HL-60 (cell line): ENCODE results near the gene VASN.

ENCODE experiments used
- DNase-seq, 2 experiments: peaks; one replicate each; pipeline ENCODE4 v3.0.0-alpha.2; 2010 to 2020; ENCODE audit warnings: low read depth in 1 of 2, low spot score in 1 of 2
- H3K27ac ChIP-seq: fragments of 250-450 bp; sonication (Bioruptor Pico); replicated peaks from 2 replicates; pipeline ENCODE4 v1.5.1; 2020; ENCODE audit warnings: mild to moderate bottlenecking, moderate library complexity
- H3K27me3 ChIP-seq: fragments of 250-450 bp; sonication (Bioruptor Pico); 2 replicates; pipeline ENCODE4 v1.5.1; 2021; ENCODE audit warnings: mild to moderate bottlenecking, moderate library complexity; ENCODE audit not compliant: insufficient read depth, poor library complexity, severe bottlenecking
- H3K4me3 ChIP-seq: replicated peaks from 2 replicates; pipeline ENCODE4 v1.5.1; 2011; ENCODE audit warnings: mild to moderate bottlenecking, control low read depth, low read length; ENCODE audit not compliant: insufficient read depth
- GABPA ChIP-seq: IDR thresholded peaks from 2 replicates; pipeline ENCODE4 v1.6.1; 2012; ENCODE audit warnings: low read depth
- POLR2AphosphoS5 ChIP-seq: IDR thresholded peaks from 2 replicates; pipeline ENCODE4 v1.6.1; 2012; ENCODE audit warnings: low read depth
- SPI1 ChIP-seq: IDR thresholded peaks from 2 replicates; pipeline ENCODE4 v1.6.1; 2012; ENCODE audit warnings: low read depth, mild to moderate bottlenecking, borderline replicate concordance
- TF ChIP-seq, protein P1 (sequence below): IDR thresholded peaks from one replicate; pipeline ENCODE4 v1.5.1; 2011; ENCODE audit warnings: low read length, control low read depth, inconsistent platforms; ENCODE audit not compliant: insufficient read depth
- TF ChIP-seq, protein P2 (sequence below): IDR thresholded peaks from 2 replicates; pipeline ENCODE4 v1.6.1; 2012; ENCODE audit warnings: low read depth; ENCODE audit not compliant: insufficient replicate concordance

VASN gene

GRCh38 chr16:4416200-4417032 is 44.8 kb downstream of the VASN start, which contains the start of gene CORO7:
CORO7 (minus strand) TSS chr16:4416596; CDS start chr16:4416518, 78 bp downstream.
- TF ChIP-seq SPI1 (no peak), POLR2AphosphoS5 (peak; percentile 36; the same call in 1 of the 2 replicates), GABPA (no peak)
- TF ChIP-seq, protein P1, sequence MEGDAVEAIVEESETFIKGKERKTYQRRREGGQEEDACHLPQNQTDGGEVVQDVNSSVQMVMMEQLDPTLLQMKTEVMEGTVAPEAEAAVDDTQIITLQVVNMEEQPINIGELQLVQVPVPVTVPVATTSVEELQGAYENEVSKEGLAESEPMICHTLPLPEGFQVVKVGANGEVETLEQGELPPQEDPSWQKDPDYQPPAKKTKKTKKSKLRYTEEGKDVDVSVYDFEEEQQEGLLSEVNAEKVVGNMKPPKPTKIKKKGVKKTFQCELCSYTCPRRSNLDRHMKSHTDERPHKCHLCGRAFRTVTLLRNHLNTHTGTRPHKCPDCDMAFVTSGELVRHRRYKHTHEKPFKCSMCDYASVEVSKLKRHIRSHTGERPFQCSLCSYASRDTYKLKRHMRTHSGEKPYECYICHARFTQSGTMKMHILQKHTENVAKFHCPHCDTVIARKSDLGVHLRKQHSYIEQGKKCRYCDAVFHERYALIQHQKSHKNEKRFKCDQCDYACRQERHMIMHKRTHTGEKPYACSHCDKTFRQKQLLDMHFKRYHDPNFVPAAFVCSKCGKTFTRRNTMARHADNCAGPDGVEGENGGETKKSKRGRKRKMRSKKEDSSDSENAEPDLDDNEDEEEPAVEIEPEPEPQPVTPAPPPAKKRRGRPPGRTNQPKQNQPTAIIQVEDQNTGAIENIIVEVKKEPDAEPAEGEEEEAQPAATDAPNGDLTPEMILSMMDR, result no peak
- TF ChIP-seq, protein P2, sequence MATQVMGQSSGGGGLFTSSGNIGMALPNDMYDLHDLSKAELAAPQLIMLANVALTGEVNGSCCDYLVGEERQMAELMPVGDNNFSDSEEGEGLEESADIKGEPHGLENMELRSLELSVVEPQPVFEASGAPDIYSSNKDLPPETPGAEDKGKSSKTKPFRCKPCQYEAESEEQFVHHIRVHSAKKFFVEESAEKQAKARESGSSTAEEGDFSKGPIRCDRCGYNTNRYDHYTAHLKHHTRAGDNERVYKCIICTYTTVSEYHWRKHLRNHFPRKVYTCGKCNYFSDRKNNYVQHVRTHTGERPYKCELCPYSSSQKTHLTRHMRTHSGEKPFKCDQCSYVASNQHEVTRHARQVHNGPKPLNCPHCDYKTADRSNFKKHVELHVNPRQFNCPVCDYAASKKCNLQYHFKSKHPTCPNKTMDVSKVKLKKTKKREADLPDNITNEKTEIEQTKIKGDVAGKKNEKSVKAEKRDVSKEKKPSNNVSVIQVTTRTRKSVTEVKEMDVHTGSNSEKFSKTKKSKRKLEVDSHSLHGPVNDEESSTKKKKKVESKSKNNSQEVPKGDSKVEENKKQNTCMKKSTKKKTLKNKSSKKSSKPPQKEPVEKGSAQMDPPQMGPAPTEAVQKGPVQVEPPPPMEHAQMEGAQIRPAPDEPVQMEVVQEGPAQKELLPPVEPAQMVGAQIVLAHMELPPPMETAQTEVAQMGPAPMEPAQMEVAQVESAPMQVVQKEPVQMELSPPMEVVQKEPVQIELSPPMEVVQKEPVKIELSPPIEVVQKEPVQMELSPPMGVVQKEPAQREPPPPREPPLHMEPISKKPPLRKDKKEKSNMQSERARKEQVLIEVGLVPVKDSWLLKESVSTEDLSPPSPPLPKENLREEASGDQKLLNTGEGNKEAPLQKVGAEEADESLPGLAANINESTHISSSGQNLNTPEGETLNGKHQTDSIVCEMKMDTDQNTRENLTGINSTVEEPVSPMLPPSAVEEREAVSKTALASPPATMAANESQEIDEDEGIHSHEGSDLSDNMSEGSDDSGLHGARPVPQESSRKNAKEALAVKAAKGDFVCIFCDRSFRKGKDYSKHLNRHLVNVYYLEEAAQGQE, result no peak
- Histone ChIP-seq H3K27me3 (no peaks in the 10 kb centered on the region), H3K4me3 (peak within 1 kb of the TSS; percentile 83), H3K27ac (peak within 1 kb of the TSS; percentile 83)
- DNase-seq, result peak; percentile 90 to 97

DNA sequence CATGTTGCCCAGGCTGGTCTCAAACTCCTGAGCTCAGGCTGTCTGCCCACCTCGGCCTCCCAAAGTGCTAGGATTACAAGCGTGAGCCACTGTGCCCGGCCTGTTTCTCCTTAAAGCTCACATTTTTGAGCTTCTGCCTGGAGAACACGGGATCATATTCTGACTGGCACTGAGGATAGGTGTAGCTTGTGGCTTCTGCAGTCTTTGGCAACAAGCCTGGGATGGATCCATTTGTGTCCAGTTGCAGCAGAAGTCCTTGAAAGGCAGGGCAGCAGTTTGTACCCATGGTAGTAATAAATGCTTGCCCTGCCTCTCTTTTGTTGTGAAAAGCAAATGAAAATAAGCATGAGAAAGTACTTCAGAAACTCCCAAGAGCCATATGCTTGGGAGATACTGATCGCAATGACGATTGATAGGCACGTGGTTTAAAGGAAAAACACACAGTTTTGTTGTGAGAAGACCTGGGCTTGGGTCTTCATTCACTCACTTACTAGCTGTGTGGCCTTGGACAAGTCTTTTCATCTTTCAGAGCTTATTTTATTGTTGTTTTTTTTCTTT is 47.8 kb downstream of the VASN start:
- Histone ChIP-seq H3K4me3 (no peak overlapping the region), H3K27ac (no peak overlapping the region), H3K27me3 (no peaks in the 10 kb centered on the region)
- no peak for DNase-seq
- no peak for TF ChIP-seq POLR2AphosphoS5
- TF ChIP-seq, protein P2, result no peak
- TF ChIP-seq SPI1, result no peak
- no peak for TF ChIP-seq GABPA
- TF ChIP-seq, protein P1, result no peak

DNA sequence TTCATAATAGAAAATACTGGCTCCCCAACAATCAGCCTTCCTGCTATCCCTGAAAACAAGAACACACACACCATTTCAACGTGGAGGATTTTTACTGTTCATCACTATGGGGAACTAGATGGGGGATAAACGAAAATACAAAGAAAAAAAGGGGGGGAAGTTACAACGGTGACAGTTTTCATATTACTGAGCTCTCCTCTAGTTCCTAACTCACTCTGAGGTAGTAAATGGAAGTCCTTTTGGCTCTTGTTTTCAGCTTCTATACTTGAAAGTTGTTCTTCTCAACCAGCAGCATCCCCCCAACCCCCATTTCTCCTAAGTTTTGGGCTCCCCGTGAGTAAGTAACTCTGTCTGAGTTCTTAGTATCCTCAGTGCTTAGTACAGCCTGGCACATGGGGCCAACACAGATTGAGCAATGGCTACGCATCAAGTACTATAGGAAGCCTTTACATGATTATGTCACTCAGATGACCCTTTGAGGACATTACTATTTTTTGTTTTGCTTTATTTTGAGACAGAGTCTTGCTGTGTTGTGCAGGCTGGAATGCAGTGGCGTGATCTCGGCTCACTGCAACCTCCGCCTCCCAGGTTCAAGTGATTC is 49.0 kb downstream of the VASN start:
- Histone ChIP-seq H3K4me3 (no peak overlapping the region), H3K27ac (peak overlapping the region; percentile 75), H3K27me3 (no peaks in the 10 kb centered on the region)
- TF ChIP-seq POLR2AphosphoS5 (no peak), GABPA (no peak), SPI1 (no peak; the same call in 1 of the 2 replicates)
- TF ChIP-seq, protein P2, result no peak
- DNase-seq, result peak in 1 of 2 experiments; percentile 61
